GM18507 (cell line): Measurements from ENCODE around the gene PIP5K1B.
A peak's percentile ranks its signal among the peaks of the same experiment; 100 is the strongest.
"Not testable (repeated sequence)": the region's sequence is repeated elsewhere in the genome, so short reads cannot be mapped to it uniquely, and the experiment has no call there.

Experiments used
- DNase-seq: peaks from one replicate; pipeline ENCODE4 v3.0.0; 2011; ENCODE audit warnings: low read depth; ENCODE audit not compliant: insufficient read length; ENCODE audit errors: extremely low spot score
- FAIRE-seq: peaks from 2 replicates; lab custom pipeline; 2011; peaks lifted over from hg19 to GRCh38; lab: Jason Lieb, UNC

The PIP5K1B gene

GRCh38 chr9:69030851-69031645 is 326.0 kb downstream of the PIP5K1B start:
- FAIRE-seq: no peak
- DNase-seq: no peak

GRCh38 chr9:69034071-69034470 is 329.0 kb downstream of the PIP5K1B start:
- no peak for FAIRE-seq
- no peak for DNase-seq

DNA sequence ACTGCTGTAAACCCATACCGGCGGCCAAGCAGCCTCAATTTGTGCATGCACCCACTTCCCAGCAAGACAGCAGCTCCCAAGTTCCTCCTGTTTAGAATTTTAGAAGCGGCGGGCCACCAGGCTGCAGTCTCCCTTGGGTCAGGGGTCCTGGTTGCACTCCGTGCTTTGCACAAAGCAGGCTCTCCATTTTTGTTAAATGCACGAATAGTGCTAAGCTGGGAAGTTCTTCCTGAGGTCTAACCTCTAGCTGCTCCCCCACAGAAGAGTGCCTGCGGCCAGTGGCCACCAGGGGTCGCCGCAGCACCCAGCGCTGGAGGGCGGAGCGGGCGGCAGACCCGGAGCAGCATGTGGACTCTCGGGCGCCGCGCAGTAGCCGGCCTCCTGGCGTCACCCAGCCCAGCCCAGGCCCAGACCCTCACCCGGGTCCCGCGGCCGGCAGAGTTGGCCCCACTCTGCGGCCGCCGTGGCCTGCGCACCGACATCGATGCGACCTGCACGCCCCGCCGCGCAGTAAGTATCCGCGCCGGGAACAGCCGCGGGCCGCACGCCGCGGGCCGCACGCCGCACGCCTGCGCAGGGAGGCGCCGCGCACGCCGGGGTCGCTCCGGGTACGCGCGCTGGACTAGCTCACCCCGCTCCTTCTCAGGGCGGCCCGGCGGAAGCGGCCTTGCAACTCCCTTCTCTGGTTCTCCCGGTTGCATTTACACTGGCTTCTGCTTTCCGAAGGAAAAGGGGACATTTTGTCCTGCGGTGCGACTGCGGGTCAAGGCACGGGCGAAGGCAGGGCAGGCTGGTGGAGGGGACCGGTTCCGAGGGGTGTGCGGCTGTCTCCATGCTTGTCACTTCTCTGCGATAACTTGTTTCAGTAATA is 330.6 kb downstream of the PIP5K1B start, which contains the start of gene FXN:
TSS of gene FXN (plus strand) at position 315 of the 871 bp plus-strand sequence. CDS start at position 346, 31 bp downstream.
- DNase-seq: peak; percentile 89
- FAIRE-seq: peak; percentile 84

DNA sequence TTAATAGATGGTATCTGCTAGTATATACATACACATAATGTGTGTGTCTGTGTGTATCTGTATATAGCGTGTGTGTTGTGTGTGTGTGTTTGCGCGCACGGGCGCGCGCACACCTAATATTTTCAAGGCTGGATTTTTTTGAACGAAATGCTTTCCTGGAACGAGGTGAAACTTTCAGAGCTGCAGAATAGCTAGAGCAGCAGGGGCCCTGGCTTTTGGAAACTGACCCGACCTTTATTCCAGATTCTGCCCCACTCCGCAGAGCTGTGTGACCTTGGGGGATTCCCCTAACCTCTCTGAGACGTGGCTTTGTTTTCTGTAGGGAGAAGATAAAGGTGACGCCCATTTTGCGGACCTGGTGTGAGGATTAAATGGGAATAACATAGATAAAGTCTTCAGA is 331.3 kb downstream of the PIP5K1B start:
- DNase-seq (no peak), FAIRE-seq (peak; percentile 69)

GRCh38 chr9:69036799-69037198 is 331.8 kb downstream of the PIP5K1B start:
- FAIRE-seq (no peak), DNase-seq (no peak)

DNA sequence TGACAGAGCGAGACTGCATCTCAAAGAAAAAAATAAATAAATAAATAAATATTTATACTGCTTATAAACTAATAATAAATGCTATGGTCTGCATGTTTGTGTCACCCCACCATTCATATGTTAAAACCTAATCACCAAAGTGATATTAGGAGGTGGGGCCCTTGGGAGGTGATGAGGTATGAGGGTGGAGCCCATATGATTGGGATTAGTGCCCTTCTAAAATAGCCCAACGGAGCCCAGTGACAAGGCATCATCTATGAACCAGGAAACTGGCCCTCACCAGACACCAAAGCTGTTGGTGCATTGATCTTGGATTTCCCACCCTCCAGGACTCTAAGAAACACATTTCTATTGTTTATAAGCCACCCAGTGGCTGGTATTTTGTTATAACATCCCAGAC is 335.6 kb downstream of the PIP5K1B start:
- no peak for FAIRE-seq
- no peak for DNase-seq

GRCh38 chr9:69044240-69045219 is 339.5 kb downstream of the PIP5K1B start:
- FAIRE-seq (no peak), DNase-seq (no peak)

GRCh38 chr9:69045821-69046220 is 340.8 kb downstream of the PIP5K1B start:
- DNase-seq (no peak), FAIRE-seq (no peak)

DNA sequence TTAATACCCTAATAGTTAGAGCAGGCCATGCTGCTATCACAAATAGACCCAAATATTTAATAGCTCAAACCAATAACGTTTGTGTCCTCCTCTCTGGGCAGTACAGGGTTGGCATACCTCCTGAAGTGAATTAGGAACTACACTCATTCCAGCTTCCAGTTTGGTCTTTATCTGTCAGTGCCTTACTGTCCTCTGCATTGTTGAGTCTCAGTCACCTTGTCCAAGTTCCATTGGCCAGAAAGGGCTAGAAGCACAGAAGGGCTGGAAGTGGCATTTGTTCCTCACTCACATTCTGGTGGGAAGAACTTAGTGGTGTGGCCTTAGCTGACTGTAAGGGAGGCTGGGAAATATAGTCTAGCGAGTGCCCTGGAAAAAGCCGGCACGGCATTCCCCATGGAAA is 341.7 kb downstream of the PIP5K1B start:
- DNase-seq (no peak), FAIRE-seq (no peak)

- no peak for FAIRE-seq
Measured at GRCh38 chr9:69047371-69047770, 342.3 kb downstream of the PIP5K1B start.

DNA sequence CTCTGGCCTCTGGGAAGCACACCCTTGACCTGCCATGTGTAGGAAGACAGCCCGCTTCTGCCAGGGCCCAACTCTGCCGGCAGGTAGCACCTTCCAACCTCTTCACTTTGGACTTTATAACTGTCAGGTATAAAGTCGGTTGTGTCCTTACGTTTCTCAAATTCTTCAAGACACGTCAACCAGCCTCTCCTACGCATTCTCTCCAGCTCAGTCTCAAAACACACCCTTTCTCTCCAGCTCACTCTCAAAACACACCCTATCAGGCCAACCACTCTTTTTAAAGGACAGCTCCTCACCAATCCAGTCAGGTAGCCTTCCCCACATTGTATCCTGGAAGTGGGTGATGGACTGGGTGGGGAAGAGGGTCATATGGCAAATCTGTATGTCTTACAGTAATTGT is 344.1 kb downstream of the PIP5K1B start:
- no peak for FAIRE-seq
- no peak for DNase-seq

More at GRCh38 chr9:69047371-69047770, 342.3 kb downstream of the PIP5K1B start:
- no peak for DNase-seq

GRCh38 chr9:69050936-69051335 is 345.9 kb downstream of the PIP5K1B start:
- DNase-seq, FAIRE-seq: not testable (repeated sequence)

DNA sequence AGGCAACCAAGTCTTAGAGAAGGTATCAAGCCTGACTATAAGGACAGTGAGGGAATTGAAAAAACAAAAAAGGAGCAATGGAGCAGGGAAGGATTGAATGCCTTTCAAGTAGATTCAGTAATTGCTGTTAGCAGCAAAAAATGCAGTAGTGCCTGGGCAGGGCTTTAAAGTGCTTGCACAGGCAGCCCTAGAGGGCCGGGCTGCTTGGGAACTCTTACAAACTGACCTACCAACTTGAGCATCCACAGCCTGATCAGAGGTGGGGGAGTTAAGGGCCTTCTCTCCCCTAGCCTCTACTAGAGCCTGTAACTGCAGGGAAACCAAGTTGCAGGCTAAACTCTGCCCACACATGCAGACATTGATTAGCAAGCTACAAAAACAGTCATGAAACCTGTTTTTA is 349.9 kb downstream of the PIP5K1B start:
- FAIRE-seq: no peak

DNA sequence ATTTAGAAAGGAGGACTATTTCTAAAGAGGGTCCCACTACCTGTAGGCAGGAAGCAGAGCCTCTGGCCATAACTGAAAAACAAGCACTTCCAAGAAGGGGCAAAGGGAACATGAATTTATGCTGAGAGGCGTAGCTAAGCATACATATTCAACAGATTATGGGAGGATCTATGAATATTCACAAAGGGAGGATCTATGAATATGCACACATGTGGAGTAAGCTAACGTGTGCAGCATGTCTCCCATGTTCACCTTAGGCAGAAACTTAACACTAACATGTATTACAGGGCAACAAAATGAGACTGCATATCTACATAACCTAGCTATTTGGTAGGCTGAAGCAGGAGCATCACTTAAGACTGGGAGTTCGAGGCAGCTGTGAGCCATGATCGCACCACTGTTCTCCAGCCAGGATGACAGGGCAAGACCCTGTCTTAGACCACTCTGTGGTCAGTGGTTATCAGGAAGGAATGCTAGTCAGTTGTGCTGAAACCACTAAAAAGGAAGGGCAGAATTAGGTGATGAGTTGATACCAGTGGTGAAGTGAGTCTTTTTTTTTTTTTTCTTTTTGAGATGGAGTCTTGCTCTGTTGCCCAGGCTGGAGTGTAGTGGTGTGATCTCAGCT is 351.3 kb downstream of the PIP5K1B start:
- DNase-seq (no peak), FAIRE-seq (no peak)

More for the DNA sequence above, 349.9 kb downstream of the PIP5K1B start:
- DNase-seq: no peak

- DNase-seq (no peak), FAIRE-seq (no peak)
Measured at GRCh38 chr9:69058101-69058500, 353.1 kb downstream of the PIP5K1B start.
